DOHH2 (cell line): ENCODE data around the gene MRPS30.
"Not testable (repeated sequence)": the region's sequence is repeated elsewhere in the genome, so short reads cannot be mapped to it uniquely, and the experiment has no call there.

Source experiments
- H3F3A ChIP-seq: fragments of 200-600 bp; sonication (generic), shearing (Covaris generic); 2 replicates; pipeline ENCODE4 v1.6.0; 2016; ENCODE audit warnings: antibody characterized with exemption, mild to moderate bottlenecking; ENCODE audit not compliant: control insufficient read depth, insufficient read depth
- H3K27ac ChIP-seq: fragments of 200-600 bp; sonication (generic); 2 replicates; pipeline ENCODE4 v1.5.1; 2014; ENCODE audit warnings: low read depth, mild to moderate bottlenecking, low read length, moderate library complexity
- H3K27me3 ChIP-seq: fragments of 200-600 bp; sonication (generic); 2 replicates; pipeline ENCODE4 v1.6.1; 2014; ENCODE audit warnings: mild to moderate bottlenecking, low read length, mixed read lengths; ENCODE audit not compliant: control insufficient read depth
- H3K36me3 ChIP-seq: fragments of 200-600 bp; sonication (generic); 2 replicates; pipeline ENCODE4 v1.6.1; 2014; ENCODE audit warnings: mild to moderate bottlenecking, low read length, moderate library complexity, mixed read lengths; ENCODE audit not compliant: control insufficient read depth
- H3K4me1 ChIP-seq: fragments of 200-600 bp; sonication (generic); 2 replicates; pipeline ENCODE4 v1.6.1; 2014; ENCODE audit warnings: mild to moderate bottlenecking, low read length, mixed read lengths; ENCODE audit not compliant: control insufficient read depth
- H3K4me2 ChIP-seq: fragments of 200-600 bp; sonication (generic); 2 replicates; pipeline ENCODE4 v1.6.0; 2014; ENCODE audit warnings: mild to moderate bottlenecking, low read length, moderate library complexity
- H3K4me3 ChIP-seq: fragments of 200-600 bp; sonication (generic); 2 replicates; pipeline ENCODE4 v1.5.1; 2014; ENCODE audit warnings: mild to moderate bottlenecking, low read length, mixed read lengths
- H3K79me2 ChIP-seq: fragments of 200-600 bp; sonication (generic); 2 replicates; pipeline ENCODE4 v1.6.1; 2014; ENCODE audit warnings: mild to moderate bottlenecking, low read length, mixed read lengths; ENCODE audit not compliant: control insufficient read depth
- H3K9me2 ChIP-seq: fragments of 200-600 bp; sonication (generic); replicated peaks from 2 replicates; pipeline ENCODE4 v1.6.1; 2014; ENCODE audit warnings: mild to moderate bottlenecking, low read length, mixed read lengths; ENCODE audit not compliant: control insufficient read depth
- H3K9me3 ChIP-seq: fragments of 200-600 bp; sonication (generic); 2 replicates; pipeline ENCODE4 v1.6.1; 2014; ENCODE audit warnings: antibody characterized with exemption, low read length, mixed read lengths; ENCODE audit not compliant: control insufficient read depth, insufficient read depth
- H4K20me1 ChIP-seq: fragments of 200-600 bp; sonication (generic); 2 replicates; pipeline ENCODE4 v1.6.0; 2014; ENCODE audit warnings: low read depth, mild to moderate bottlenecking, antibody characterized with exemption, low read length, moderate library complexity; ENCODE audit not compliant: control insufficient read depth, insufficient read depth
- EZH2phosphoT487 ChIP-seq: fragments of 200-600 bp; sonication (generic); IDR thresholded peaks from 2 replicates; pipeline ENCODE4 v1.6.1; 2017; ENCODE audit warnings: borderline replicate concordance, mild to moderate bottlenecking, antibody characterized with exemption, low read length, moderate library complexity, mixed read lengths
- TF ChIP-seq, protein P1 (sequence below): fragments of 200-600 bp; sonication (generic); IDR thresholded peaks from one replicate; pipeline ENCODE4 v1.5.1; 2014; ENCODE audit warnings: antibody characterized with exemption, mild to moderate bottlenecking, low read depth, low read length; ENCODE audit not compliant: poor library complexity, severe bottlenecking

MRPS30 gene

DNA sequence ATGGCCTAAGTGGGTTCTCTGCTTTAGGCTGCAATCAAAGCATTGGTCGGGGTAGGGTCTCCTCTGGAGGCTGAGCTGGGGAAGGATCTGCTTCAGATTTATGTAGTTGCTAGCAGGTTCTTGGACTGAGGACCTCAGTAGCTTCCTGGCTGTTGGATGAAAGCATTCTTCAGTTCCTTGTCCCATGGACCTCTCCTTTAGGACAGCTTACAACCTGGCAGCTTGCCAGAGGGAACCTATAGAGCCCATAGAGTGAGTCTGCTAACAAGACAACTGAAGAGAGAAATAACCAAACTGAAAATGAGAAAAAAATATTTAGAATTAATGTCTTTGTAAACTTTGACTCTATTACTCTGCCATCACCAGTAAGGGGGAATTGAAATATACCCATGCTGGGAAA is 12.4 kb downstream of the MRPS30 start:
- H3K9me3 ChIP-seq = no peaks in the 10 kb centered on the region
- H3K36me3 ChIP-seq = peaks cover 65% of the 10 kb centered on the region
- no peaks in the 10 kb centered on the region for H3K79me2 ChIP-seq
- no peak overlapping the region for H3K4me3 ChIP-seq
- TF ChIP-seq, protein P1, sequence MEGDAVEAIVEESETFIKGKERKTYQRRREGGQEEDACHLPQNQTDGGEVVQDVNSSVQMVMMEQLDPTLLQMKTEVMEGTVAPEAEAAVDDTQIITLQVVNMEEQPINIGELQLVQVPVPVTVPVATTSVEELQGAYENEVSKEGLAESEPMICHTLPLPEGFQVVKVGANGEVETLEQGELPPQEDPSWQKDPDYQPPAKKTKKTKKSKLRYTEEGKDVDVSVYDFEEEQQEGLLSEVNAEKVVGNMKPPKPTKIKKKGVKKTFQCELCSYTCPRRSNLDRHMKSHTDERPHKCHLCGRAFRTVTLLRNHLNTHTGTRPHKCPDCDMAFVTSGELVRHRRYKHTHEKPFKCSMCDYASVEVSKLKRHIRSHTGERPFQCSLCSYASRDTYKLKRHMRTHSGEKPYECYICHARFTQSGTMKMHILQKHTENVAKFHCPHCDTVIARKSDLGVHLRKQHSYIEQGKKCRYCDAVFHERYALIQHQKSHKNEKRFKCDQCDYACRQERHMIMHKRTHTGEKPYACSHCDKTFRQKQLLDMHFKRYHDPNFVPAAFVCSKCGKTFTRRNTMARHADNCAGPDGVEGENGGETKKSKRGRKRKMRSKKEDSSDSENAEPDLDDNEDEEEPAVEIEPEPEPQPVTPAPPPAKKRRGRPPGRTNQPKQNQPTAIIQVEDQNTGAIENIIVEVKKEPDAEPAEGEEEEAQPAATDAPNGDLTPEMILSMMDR = no peak
- no peak for TF ChIP-seq EZH2phosphoT487
- H3K27ac ChIP-seq = no peak overlapping the region
- H3F3A ChIP-seq = no peaks in the 10 kb centered on the region; the same call in 1 of the 2 replicates
- H4K20me1 ChIP-seq = no peaks in the 10 kb centered on the region; the same call in 1 of the 2 replicates
- no peaks in the 10 kb centered on the region for H3K9me2 ChIP-seq
- H3K4me2 ChIP-seq = no peak overlapping the region
- no peaks in the 10 kb centered on the region for H3K27me3 ChIP-seq
- no peaks in the 10 kb centered on the region for H3K4me1 ChIP-seq

DNA sequence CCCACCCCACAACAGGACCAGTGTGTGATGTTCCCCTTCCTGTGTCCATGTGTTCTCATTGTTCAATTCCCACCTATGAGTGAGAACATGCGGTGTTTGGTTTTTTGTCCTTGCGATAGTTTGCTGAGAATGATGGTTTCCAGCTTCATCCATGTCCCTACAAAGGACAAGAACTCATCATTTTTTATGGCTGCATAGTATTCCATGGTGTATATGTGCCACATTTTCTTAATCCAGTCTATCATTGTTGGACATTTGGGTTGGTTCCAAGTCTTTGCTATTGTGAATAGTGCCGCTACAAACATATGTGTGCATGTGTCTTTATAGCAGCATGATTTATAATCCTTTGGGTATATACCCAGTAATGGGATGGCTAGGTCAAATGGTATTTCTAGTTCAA is 15.9 kb downstream of the MRPS30 start:
- not testable (repeated sequence) for H3K4me1 ChIP-seq, H4K20me1 ChIP-seq, H3K27ac ChIP-seq, H3K4me2 ChIP-seq, H3K79me2 ChIP-seq, H3K27me3 ChIP-seq, H3K4me3 ChIP-seq, H3K9me3 ChIP-seq, H3K9me2 ChIP-seq, H3F3A ChIP-seq
- peaks cover 39% of the 10 kb centered on the region for H3K36me3 ChIP-seq

DNA sequence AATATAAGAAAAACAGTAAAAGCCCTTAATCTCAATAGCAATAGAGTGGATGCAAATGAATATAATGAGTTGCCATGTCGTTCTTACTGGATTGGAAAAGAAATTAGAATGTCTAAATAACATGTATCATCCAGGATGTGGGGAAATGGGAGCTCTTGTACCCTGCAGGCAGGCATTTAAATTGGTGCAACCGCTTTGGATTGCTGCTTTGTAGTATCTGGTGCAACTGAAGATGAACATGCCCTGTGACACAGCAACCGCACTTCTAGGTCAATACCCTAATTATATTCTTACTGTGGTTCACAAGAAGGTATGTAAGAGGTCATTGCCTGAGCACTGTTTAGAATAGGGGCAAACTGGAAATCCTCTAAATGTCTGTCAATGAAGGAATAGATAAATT is 18.9 kb downstream of the MRPS30 start:
- no peaks in the 10 kb centered on the region for H3K4me1 ChIP-seq
- H3K9me3 ChIP-seq = no peaks in the 10 kb centered on the region
- TF ChIP-seq, protein P1 = no peak
- no peak for TF ChIP-seq EZH2phosphoT487
- no peaks in the 10 kb centered on the region for H3K79me2 ChIP-seq
- no peaks in the 10 kb centered on the region for H3K9me2 ChIP-seq
- no peak overlapping the region for H3K27ac ChIP-seq
- no peak overlapping the region for H3K4me3 ChIP-seq
- no peaks in the 10 kb centered on the region for H3F3A ChIP-seq
- H3K27me3 ChIP-seq = no peaks in the 10 kb centered on the region
- no peaks in the 10 kb centered on the region for H4K20me1 ChIP-seq
- H3K4me2 ChIP-seq = no peak overlapping the region
- H3K36me3 ChIP-seq = peaks cover 10% of the 10 kb centered on the region

DNA sequence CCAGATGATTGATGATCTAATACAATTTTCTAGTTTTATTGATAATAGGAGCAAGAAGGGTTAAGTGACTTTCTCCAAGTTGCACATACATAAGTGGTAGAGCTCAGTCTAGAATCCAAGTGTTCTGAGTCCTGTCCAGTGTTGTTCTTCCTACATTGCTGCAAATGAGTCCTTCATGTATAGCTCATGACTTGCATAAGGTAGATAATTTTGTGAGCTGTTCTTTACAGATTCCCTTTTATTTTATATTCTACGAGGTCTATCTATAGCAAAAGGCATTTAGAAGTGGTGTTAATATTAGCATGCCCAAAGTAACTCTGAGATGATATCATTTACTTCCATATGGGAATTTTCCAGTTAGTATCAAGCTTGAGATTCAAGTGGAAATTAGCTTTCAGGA is 20.0 kb downstream of the MRPS30 start:
- no peaks in the 10 kb centered on the region for H3K4me1 ChIP-seq
- no peaks in the 10 kb centered on the region for H3K9me3 ChIP-seq
- no peaks in the 10 kb centered on the region for H3K9me2 ChIP-seq
- no peaks in the 10 kb centered on the region for H3K79me2 ChIP-seq
- H3K36me3 ChIP-seq = peaks cover 8% of the 10 kb centered on the region; the same call in 1 of the 2 replicates
- TF ChIP-seq, protein P1 = no peak
- no peak for TF ChIP-seq EZH2phosphoT487
- no peaks in the 10 kb centered on the region for H4K20me1 ChIP-seq
- no peak overlapping the region for H3K4me3 ChIP-seq
- H3K4me2 ChIP-seq = no peak overlapping the region
- no peak overlapping the region for H3K27ac ChIP-seq
- H3K27me3 ChIP-seq = no peaks in the 10 kb centered on the region
- H3F3A ChIP-seq = no peaks in the 10 kb centered on the region
